OCI-LY3 (cell line): ENCODE data around the gene GPR37.

Source experiments
- EZH2phosphoT487 ChIP-seq: fragments of 200-600 bp; shearing (Covaris generic); IDR thresholded peaks from 2 replicates; pipeline ENCODE4 v1.6.1; 2018; ENCODE audit warnings: antibody characterized with exemption, mixed run types, low read depth
- TF ChIP-seq, protein P1 (sequence below): fragments of 200-600, 300-600 bp; sonication (generic); IDR thresholded peaks from 2 replicates; pipeline ENCODE4 v1.5.1; 2014; ENCODE audit warnings: antibody characterized with exemption, low read length, low read depth

DNA sequence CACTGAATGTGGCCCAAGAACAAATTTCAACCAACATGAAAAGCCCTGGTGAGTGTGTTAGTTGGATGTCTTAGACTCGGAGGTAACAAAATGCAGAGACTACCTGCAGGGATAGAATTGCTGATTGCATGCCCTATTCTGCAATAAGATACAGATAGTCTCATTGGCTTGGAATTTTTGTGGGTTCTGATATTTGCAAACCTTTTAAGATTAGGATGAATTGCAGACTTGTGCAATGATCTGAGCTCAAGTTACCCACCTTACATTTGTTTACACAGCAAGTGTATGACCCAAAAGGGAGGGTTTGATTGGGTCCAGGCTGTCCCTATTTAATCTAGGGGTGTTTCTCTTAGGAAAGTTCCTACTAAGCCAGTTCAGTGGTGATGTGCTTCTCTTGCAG is 45.4 kb downstream of the GPR37 start:
- no peak for TF ChIP-seq EZH2phosphoT487
- TF ChIP-seq, protein P1, sequence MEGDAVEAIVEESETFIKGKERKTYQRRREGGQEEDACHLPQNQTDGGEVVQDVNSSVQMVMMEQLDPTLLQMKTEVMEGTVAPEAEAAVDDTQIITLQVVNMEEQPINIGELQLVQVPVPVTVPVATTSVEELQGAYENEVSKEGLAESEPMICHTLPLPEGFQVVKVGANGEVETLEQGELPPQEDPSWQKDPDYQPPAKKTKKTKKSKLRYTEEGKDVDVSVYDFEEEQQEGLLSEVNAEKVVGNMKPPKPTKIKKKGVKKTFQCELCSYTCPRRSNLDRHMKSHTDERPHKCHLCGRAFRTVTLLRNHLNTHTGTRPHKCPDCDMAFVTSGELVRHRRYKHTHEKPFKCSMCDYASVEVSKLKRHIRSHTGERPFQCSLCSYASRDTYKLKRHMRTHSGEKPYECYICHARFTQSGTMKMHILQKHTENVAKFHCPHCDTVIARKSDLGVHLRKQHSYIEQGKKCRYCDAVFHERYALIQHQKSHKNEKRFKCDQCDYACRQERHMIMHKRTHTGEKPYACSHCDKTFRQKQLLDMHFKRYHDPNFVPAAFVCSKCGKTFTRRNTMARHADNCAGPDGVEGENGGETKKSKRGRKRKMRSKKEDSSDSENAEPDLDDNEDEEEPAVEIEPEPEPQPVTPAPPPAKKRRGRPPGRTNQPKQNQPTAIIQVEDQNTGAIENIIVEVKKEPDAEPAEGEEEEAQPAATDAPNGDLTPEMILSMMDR, result no peak
